CD8-positive, alpha-beta memory T cell (primary cell): Measurements from ENCODE around the gene VILL. TPM values are rescaled to one million over a fixed set of nuclear protein-coding genes. Genes with fewer than 3 reads are reported as not detected.

Experiments
- CTCF ChIA-PET: fragments of 350-600 bp; sonication (Branson Sonifier 250); formaldehyde crosslinking; loops from one replicate; lab custom pipeline; 2021; ENCODE audit warnings: antibody characterized with exemption; lab: Charles Lee
- POLR2A ChIA-PET: fragments of 350-600 bp; sonication (Branson Sonifier 250); formaldehyde crosslinking; loops from one replicate; lab custom pipeline; 2021; ENCODE audit warnings: antibody characterized with exemption; lab: Charles Lee
- DNase-seq, 5 donors: peaks; one replicate each; pipeline versions ENCODE4 v3.0.0 to v3.0.0-alpha.2; 2020 to 2022; ENCODE audit warnings: mixed read lengths in 1 of 5
- H3K27ac ChIP-seq: one replicate; pipeline ENCODE4 v1.7.0; 2013; ENCODE audit warnings: low read depth, mild to moderate bottlenecking, low read length, moderate library complexity
- H3K27me3 ChIP-seq: 2 replicates; pipeline ENCODE4 v1.7.0; 2013; ENCODE audit warnings: low read length, mild to moderate bottlenecking; ENCODE audit not compliant: insufficient read depth, poor library complexity, severe bottlenecking
- H3K36me3 ChIP-seq: 2 replicates; pipeline ENCODE4 v1.7.0; 2013; ENCODE audit warnings: mild to moderate bottlenecking, low read length, moderate library complexity; ENCODE audit not compliant: insufficient read depth
- H3K4me1 ChIP-seq: 2 replicates; pipeline ENCODE4 v1.7.0; 2013; ENCODE audit warnings: mild to moderate bottlenecking, low read length, moderate library complexity; ENCODE audit not compliant: insufficient read depth
- H3K4me3 ChIP-seq: 2 replicates; pipeline ENCODE4 v1.7.0; 2013; ENCODE audit warnings: mild to moderate bottlenecking, low read length
- H3K9me3 ChIP-seq: 2 replicates; pipeline ENCODE4 v1.7.0; 2013; ENCODE audit warnings: mild to moderate bottlenecking, low read length
- H3K27ac Mint-ChIP-seq, 8 donors: one replicate each; pipeline ENCODE4 v1.8.0; 2020 to 2021; ENCODE audit warnings: mixed read lengths in 8 of 8, mild to moderate bottlenecking in 6 of 8, inconsistent platforms in 3 of 8, moderate library complexity in 3 of 8
- H3K27me3 Mint-ChIP-seq, 2 donors: one replicate each; pipeline ENCODE4 v1.8.0; 2020 to 2021; ENCODE audit warnings: mixed read lengths in 2 of 2, mild to moderate bottlenecking in 1 of 2, moderate library complexity in 1 of 2
- H3K36me3 Mint-ChIP-seq, 3 donors: one replicate each; pipeline ENCODE4 v1.8.0; 2020 to 2021; ENCODE audit warnings: mixed read lengths in 3 of 3, inconsistent platforms in 1 of 3, mild to moderate bottlenecking in 1 of 3
- H3K4me1 Mint-ChIP-seq, 3 donors: one replicate each; pipeline ENCODE4 v1.8.0; 2020 to 2021; ENCODE audit warnings: mixed read lengths in 3 of 3, inconsistent platforms in 1 of 3, mild to moderate bottlenecking in 1 of 3
- H3K4me3 Mint-ChIP-seq, 7 donors: one replicate each; pipeline ENCODE4 v1.8.0; 2020 to 2021; ENCODE audit warnings: mixed read lengths in 7 of 7, mild to moderate bottlenecking in 6 of 7, moderate library complexity in 4 of 7, inconsistent platforms in 2 of 7
- H3K9me3 Mint-ChIP-seq, 5 donors: one replicate each; pipeline ENCODE4 v1.8.0; 2020 to 2022; ENCODE audit warnings: mixed read lengths in 5 of 5, mild to moderate bottlenecking in 3 of 5, moderate library complexity in 2 of 5, inconsistent platforms in 1 of 5
- polyA plus RNA-seq: library from polyadenylated mRNA; unstranded; fragments of 300-500 nt; fragmentation: Illumina TruSeq; gene quantifications from one replicate; pipeline ENCODE4 v1.2.3, GENCODE V29; 2021
- total RNA-seq, 2 experiments: library from RNA; stranded (reverse); gene quantifications; one replicate each; pipeline ENCODE4 v1.2.3, GENCODE V29; 2021

VILL gene
- total RNA-seq: 10 to 100 TPM; 14.7 to 15.8 TPM
- 16.8 TPM for polyA plus RNA-seq

- POLR2A ChIA-PET: no interaction called here
- CTCF ChIA-PET: interaction anchor here (0.6 to 2.5 kb wide), 2 partner anchors 15 to 25 kb away, joined by 3 to 6 read pairs; no protein-coding TSS in a partner anchor
- Mint-ChIP-seq H3K27me3 (peaks cover 0 to 1% of the 10 kb centered on the region in 2 donors), H3K9me3 (no peaks in the 10 kb centered on the region), H3K4me1 (peaks cover 21 to 34% (median 28%) of the 10 kb centered on the region in 3 donors), H3K27ac (peak within 1 kb of the TSS in 2 of 8 donors; percentile 77 to 79), H3K4me3 (peak within 1 kb of the TSS in 1 of 7 donors; percentile 77), H3K36me3 (peaks cover 0 to 10% (median 0%) of the 10 kb centered on the region in 3 donors)
- Histone ChIP-seq H3K9me3 (no peaks in the 10 kb centered on the region), H3K27me3 (no peaks in the 10 kb centered on the region), H3K4me3 (no peak within 1 kb of the TSS), H3K4me1 (peaks cover 18% of the 10 kb centered on the region), H3K27ac (no peak within 1 kb of the TSS), H3K36me3 (no peaks in the 10 kb centered on the region)
- no peak for DNase-seq
Observed at GRCh38 chr3:37990527-37990926, at the start of gene VILL. VILL (plus strand) TSS chr3:37990786; CDS start chr3:37993673, 2,887 bp downstream.

GRCh38 chr3:37941608-37942508, 48.7 kb upstream of the VILL start:
- Mint-ChIP-seq H3K27me3 (peaks cover 6 to 7% of the 10 kb centered on the region in 2 donors), H3K4me3 (no peak overlapping the region), H3K9me3 (no peaks in the 10 kb centered on the region), H3K4me1 (no peaks in the 10 kb centered on the region), H3K36me3 (no peaks in the 10 kb centered on the region), H3K27ac (no peak overlapping the region)
- Histone ChIP-seq H3K4me3 (no peak overlapping the region), H3K9me3 (no peaks in the 10 kb centered on the region), H3K27me3 (no peaks in the 10 kb centered on the region), H3K27ac (no peak overlapping the region), H3K4me1 (no peaks in the 10 kb centered on the region), H3K36me3 (no peaks in the 10 kb centered on the region)
- ChIA-PET POLR2A (no interaction called here), CTCF (no interaction called here)
- no peak for DNase-seq

- Histone ChIP-seq H3K27ac (no peak overlapping the region), H3K4me3 (no peak overlapping the region), H3K27me3 (no peaks in the 10 kb centered on the region), H3K9me3 (no peaks in the 10 kb centered on the region), H3K4me1 (no peaks in the 10 kb centered on the region), H3K36me3 (no peaks in the 10 kb centered on the region)
- DNase-seq: no peak
- Mint-ChIP-seq H3K36me3 (no peaks in the 10 kb centered on the region), H3K27me3 (peaks cover 6 to 9% of the 10 kb centered on the region in 2 donors), H3K27ac (no peak overlapping the region), H3K4me1 (no peaks in the 10 kb centered on the region), H3K9me3 (no peaks in the 10 kb centered on the region), H3K4me3 (no peak overlapping the region)
- CTCF ChIA-PET: no interaction called here
- POLR2A ChIA-PET: no interaction called here
Observed at GRCh38 chr3:37942646-37943045, 47.9 kb upstream of the VILL start.

- CTCF ChIA-PET: no interaction called here
- Histone ChIP-seq H3K36me3 (no peaks in the 10 kb centered on the region), H3K4me1 (no peaks in the 10 kb centered on the region), H3K9me3 (no peaks in the 10 kb centered on the region), H3K4me3 (no peak overlapping the region), H3K27ac (no peak overlapping the region), H3K27me3 (no peaks in the 10 kb centered on the region)
- H3K27ac Mint-ChIP-seq: no peak overlapping the region
- no peak for DNase-seq
- H3K4me1 Mint-ChIP-seq: no peaks in the 10 kb centered on the region
- H3K36me3 Mint-ChIP-seq: no peaks in the 10 kb centered on the region
- POLR2A ChIA-PET: no interaction called here
- no peaks in the 10 kb centered on the region for H3K9me3 Mint-ChIP-seq
- H3K4me3 Mint-ChIP-seq: no peak overlapping the region
- H3K27me3 Mint-ChIP-seq: peaks cover 4 to 10% of the 10 kb centered on the region in 2 donors
Observed at GRCh38 chr3:37943126-37943525, 47.5 kb upstream of the VILL start.

GRCh38 chr3:37943631-37944314, 46.8 kb upstream of the VILL start:
- Histone ChIP-seq H3K4me3 (no peak overlapping the region), H3K36me3 (no peaks in the 10 kb centered on the region), H3K27me3 (no peaks in the 10 kb centered on the region), H3K27ac (no peak overlapping the region), H3K9me3 (no peaks in the 10 kb centered on the region), H3K4me1 (no peaks in the 10 kb centered on the region)
- POLR2A ChIA-PET: no interaction called here
- Mint-ChIP-seq H3K27ac (no peak overlapping the region), H3K4me3 (no peak overlapping the region), H3K4me1 (no peaks in the 10 kb centered on the region), H3K36me3 (no peaks in the 10 kb centered on the region), H3K9me3 (no peaks in the 10 kb centered on the region), H3K27me3 (peaks cover 4 to 10% of the 10 kb centered on the region in 2 donors)
- CTCF ChIA-PET: no interaction called here
- no peak for DNase-seq

GRCh38 chr3:37944391-37944842, 46.2 kb upstream of the VILL start:
- no peaks in the 10 kb centered on the region for H3K27me3 ChIP-seq
- ChIA-PET CTCF (no interaction called here), POLR2A (no interaction called here)
- H3K4me1 ChIP-seq: no peaks in the 10 kb centered on the region
- no peak overlapping the region for H3K4me3 ChIP-seq
- H3K4me1 Mint-ChIP-seq: no peaks in the 10 kb centered on the region
- no peaks in the 10 kb centered on the region for H3K36me3 ChIP-seq
- no peak overlapping the region for H3K27ac Mint-ChIP-seq
- peaks cover 4 to 8% of the 10 kb centered on the region in 2 donors for H3K27me3 Mint-ChIP-seq
- no peaks in the 10 kb centered on the region for H3K36me3 Mint-ChIP-seq
- H3K9me3 ChIP-seq: no peaks in the 10 kb centered on the region
- H3K27ac ChIP-seq: no peak overlapping the region
- DNase-seq: no peak
- no peaks in the 10 kb centered on the region for H3K9me3 Mint-ChIP-seq
- no peak overlapping the region for H3K4me3 Mint-ChIP-seq

- ChIA-PET CTCF (no interaction called here), POLR2A (no interaction called here)
- H3K36me3 ChIP-seq: no peaks in the 10 kb centered on the region
- H3K27ac ChIP-seq: no peak overlapping the region
- no peaks in the 10 kb centered on the region for H3K27me3 ChIP-seq
- no peaks in the 10 kb centered on the region for H3K9me3 ChIP-seq
- Mint-ChIP-seq H3K27ac (no peak overlapping the region), H3K4me1 (no peaks in the 10 kb centered on the region), H3K4me3 (no peak overlapping the region), H3K27me3 (peaks cover 2 to 6% of the 10 kb centered on the region in 2 donors), H3K36me3 (no peaks in the 10 kb centered on the region), H3K9me3 (no peaks in the 10 kb centered on the region)
- no peaks in the 10 kb centered on the region for H3K4me1 ChIP-seq
- DNase-seq: no peak
- no peak overlapping the region for H3K4me3 ChIP-seq
Observed at GRCh38 chr3:37945156-37945806, 45.3 kb upstream of the VILL start.
